AG04450 (cell line): Measurements from ENCODE around the gene C1orf159. TPM values are rescaled to one million over a fixed set of nuclear protein-coding genes. Genes with fewer than 3 reads are reported as not detected.

Experiments used
- CTCF ChIA-PET: fragments of 300-600, 350-600 bp; formaldehyde crosslinking; extraction: SDS; loops from one replicate; lab custom pipeline; 2022; ENCODE audit warnings: antibody characterized with exemption, inconsistent platforms; lab: Charles Lee
- POLR2A ChIA-PET: fragments of 350-600 bp; formaldehyde crosslinking; extraction: SDS; loops from one replicate; lab custom pipeline; 2021; ENCODE audit warnings: antibody characterized with exemption, inconsistent platforms; lab: Yijun Ruan, JAX
- DNase-seq: peaks from one replicate; pipeline ENCODE4 v3.0.0-alpha.2; 2011; ENCODE audit warnings: low read depth, low spot score
- H3K27ac ChIP-seq: one replicate; pipeline ENCODE4 v1.5.1; 2012; ENCODE audit warnings: low read depth, low read length, control low read depth
- H3K27me3 ChIP-seq: one replicate; pipeline ENCODE4 v1.6.0; 2012; ENCODE audit warnings: low read length; ENCODE audit not compliant: control insufficient read depth, insufficient read depth
- H3K4me3 ChIP-seq: 2 replicates; pipeline ENCODE4 v1.5.1; 2011; ENCODE audit warnings: mild to moderate bottlenecking, low read depth, low read length, control low read depth
- H3K9me3 ChIP-seq: 2 replicates; pipeline ENCODE4 v1.5.1; 2012; ENCODE audit warnings: low read length; ENCODE audit not compliant: control insufficient read depth, insufficient read depth
- polyA plus RNA-seq: library from polyadenylated mRNA; depleted of rRNA; stranded (reverse); fragments of >200 nt; gene quantifications from 2 replicates; pipeline ENCODE4 v1.2.3, GENCODE V29; 2011
- TF ChIP-seq, protein P1 (sequence below): IDR thresholded peaks from 2 replicates; pipeline ENCODE4 v1.5.1; 2011; ENCODE audit warnings: low read depth, low read length, control low read depth, inconsistent platforms

C1orf159 gene
- polyA plus RNA-seq, 1 experiment, result 2.3 TPM

GRCh38 chr1:1146026-1146425 lies 30.1 kb upstream of the C1orf159 start:
- DNase-seq, result no peak
- peaks cover 4% of the 10 kb centered on the region; the same call in 1 of the 2 replicates for H3K9me3 ChIP-seq
- H3K27me3 ChIP-seq, result peaks cover 20% of the 10 kb centered on the region
- no peak overlapping the region for H3K27ac ChIP-seq
- ChIA-PET CTCF (no interaction called here), POLR2A (no interaction called here)
- TF ChIP-seq, protein P1, sequence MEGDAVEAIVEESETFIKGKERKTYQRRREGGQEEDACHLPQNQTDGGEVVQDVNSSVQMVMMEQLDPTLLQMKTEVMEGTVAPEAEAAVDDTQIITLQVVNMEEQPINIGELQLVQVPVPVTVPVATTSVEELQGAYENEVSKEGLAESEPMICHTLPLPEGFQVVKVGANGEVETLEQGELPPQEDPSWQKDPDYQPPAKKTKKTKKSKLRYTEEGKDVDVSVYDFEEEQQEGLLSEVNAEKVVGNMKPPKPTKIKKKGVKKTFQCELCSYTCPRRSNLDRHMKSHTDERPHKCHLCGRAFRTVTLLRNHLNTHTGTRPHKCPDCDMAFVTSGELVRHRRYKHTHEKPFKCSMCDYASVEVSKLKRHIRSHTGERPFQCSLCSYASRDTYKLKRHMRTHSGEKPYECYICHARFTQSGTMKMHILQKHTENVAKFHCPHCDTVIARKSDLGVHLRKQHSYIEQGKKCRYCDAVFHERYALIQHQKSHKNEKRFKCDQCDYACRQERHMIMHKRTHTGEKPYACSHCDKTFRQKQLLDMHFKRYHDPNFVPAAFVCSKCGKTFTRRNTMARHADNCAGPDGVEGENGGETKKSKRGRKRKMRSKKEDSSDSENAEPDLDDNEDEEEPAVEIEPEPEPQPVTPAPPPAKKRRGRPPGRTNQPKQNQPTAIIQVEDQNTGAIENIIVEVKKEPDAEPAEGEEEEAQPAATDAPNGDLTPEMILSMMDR, result no peak
- H3K4me3 ChIP-seq, result no peak overlapping the region

DNA sequence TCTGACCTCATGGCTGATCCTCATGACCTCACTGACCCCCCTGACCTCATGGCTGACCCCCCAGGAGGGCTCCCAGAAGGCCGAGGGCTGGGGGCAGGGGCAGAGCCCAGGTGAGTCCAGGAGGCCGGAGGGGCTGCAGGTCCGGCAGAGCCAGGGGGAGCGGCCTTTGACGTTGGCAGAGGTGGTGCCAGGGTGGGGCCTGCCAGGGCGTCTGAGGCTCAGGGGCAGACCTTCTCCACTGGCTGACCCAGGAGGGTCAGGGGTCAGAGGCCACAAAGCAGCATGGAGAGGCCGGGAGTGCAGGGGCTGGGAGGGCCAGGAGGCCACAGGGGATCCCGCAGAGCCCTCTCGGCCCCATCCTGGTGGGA lies 29.6 kb upstream of the C1orf159 start:
- Histone ChIP-seq H3K27me3 (peaks cover 20% of the 10 kb centered on the region), H3K9me3 (no peaks in the 10 kb centered on the region; the same call in 1 of the 2 replicates), H3K4me3 (no peak overlapping the region), H3K27ac (no peak overlapping the region)
- TF ChIP-seq, protein P1, result no peak
- POLR2A ChIA-PET, result no interaction called here
- no peak for DNase-seq
- CTCF ChIA-PET, result no interaction called here

GRCh38 chr1:1144843-1145546 lies 29.1 kb upstream of the C1orf159 start:
- Histone ChIP-seq H3K9me3 (no peaks in the 10 kb centered on the region; the same call in 1 of the 2 replicates), H3K27ac (no peak overlapping the region), H3K4me3 (no peak overlapping the region), H3K27me3 (peaks cover 20% of the 10 kb centered on the region)
- CTCF ChIA-PET, result no interaction called here
- DNase-seq, result no peak
- POLR2A ChIA-PET, result no interaction called here
- TF ChIP-seq, protein P1, result no peak

- ChIA-PET CTCF (no interaction called here), POLR2A (no interaction called here)
- peaks cover 19% of the 10 kb centered on the region for H3K27me3 ChIP-seq
- TF ChIP-seq, protein P1, result no peak
- no peaks in the 10 kb centered on the region; the same call in 1 of the 2 replicates for H3K9me3 ChIP-seq
- no peak overlapping the region for H3K27ac ChIP-seq
- no peak overlapping the region for H3K4me3 ChIP-seq
- DNase-seq, result no peak
Observed at GRCh38 chr1:1144122-1144842, 28.4 kb upstream of the C1orf159 start.

DNA sequence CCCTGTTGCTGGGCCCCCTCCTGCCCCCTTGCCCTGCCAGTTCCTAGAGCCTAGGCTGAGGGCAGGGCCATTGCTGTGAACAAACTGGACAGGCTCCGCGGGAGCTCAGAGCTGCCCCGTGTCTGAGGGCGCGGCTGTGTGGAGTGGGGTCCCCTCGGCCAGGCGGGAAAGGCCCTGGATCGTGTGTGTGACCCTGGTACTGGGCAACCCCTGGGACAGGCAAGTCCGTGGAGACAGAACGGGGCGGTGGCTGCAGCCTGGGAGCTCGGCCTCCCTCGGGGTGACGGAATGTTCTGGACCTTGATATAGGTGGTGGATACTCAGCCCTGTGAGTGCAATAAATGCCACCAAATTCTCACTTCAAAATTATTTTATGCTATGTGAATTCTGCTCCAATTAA lies 27.7 kb upstream of the C1orf159 start:
- H3K4me3 ChIP-seq, result no peak overlapping the region
- DNase-seq, result no peak
- ChIA-PET POLR2A (no interaction called here), CTCF (no interaction called here)
- H3K27ac ChIP-seq, result no peak overlapping the region
- no peaks in the 10 kb centered on the region; the same call in 1 of the 2 replicates for H3K9me3 ChIP-seq
- peaks cover 16% of the 10 kb centered on the region for H3K27me3 ChIP-seq
- TF ChIP-seq, protein P1, result no peak
